ENCODE measurements around the gene SH3BGRL2.

GRCh38 chr6:79610306-79611009 is 20.7 kb upstream of the SH3BGRL2 start:
- TF ChIP-seq, protein P1, sequence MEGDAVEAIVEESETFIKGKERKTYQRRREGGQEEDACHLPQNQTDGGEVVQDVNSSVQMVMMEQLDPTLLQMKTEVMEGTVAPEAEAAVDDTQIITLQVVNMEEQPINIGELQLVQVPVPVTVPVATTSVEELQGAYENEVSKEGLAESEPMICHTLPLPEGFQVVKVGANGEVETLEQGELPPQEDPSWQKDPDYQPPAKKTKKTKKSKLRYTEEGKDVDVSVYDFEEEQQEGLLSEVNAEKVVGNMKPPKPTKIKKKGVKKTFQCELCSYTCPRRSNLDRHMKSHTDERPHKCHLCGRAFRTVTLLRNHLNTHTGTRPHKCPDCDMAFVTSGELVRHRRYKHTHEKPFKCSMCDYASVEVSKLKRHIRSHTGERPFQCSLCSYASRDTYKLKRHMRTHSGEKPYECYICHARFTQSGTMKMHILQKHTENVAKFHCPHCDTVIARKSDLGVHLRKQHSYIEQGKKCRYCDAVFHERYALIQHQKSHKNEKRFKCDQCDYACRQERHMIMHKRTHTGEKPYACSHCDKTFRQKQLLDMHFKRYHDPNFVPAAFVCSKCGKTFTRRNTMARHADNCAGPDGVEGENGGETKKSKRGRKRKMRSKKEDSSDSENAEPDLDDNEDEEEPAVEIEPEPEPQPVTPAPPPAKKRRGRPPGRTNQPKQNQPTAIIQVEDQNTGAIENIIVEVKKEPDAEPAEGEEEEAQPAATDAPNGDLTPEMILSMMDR (IDR thresholded peaks at IDR 0.05; ENCODE audit: low read depth, low read length), result no peak
- no peak for TF ChIP-seq EZH2phosphoT487 (IDR thresholded peaks at IDR 0.05; ENCODE audit: low read depth)

Measured in OCI-LY3 (cell line).